Fibroblast of the aortic adventitia (primary cell): Measurements from ENCODE around the gene ACTR8. TPM values are rescaled to one million over a fixed set of nuclear protein-coding genes. Genes with fewer than 3 reads are reported as not detected.

ENCODE experiments used
- DNase-seq: peaks from one replicate; pipeline ENCODE4 v3.0.0-alpha.2; 2010; ENCODE audit warnings: low read depth
- H3K4me3 ChIP-seq: 2 replicates; pipeline ENCODE4 v1.5.1; 2011; ENCODE audit warnings: low read depth, mild to moderate bottlenecking, control low read depth, low read length, moderate library complexity
- CTCF ChIP-seq: IDR thresholded peaks from 2 replicates; pipeline ENCODE4 v1.5.1; 2011; ENCODE audit warnings: mild to moderate bottlenecking, low read length, control low read depth, inconsistent platforms; ENCODE audit not compliant: insufficient read depth
- total RNA-seq: library from RNA; depleted of rRNA; stranded (reverse); fragments of >200 nt; gene quantifications from 2 replicates; pipeline ENCODE4 v1.2.3, GENCODE V29; 2012; ENCODE audit warnings: low replicate concordance

The ACTR8 gene
- total RNA-seq, 1 donor = 29.5 TPM

GRCh38 chr3:53836084-53836872 is 45.7 kb downstream of the ACTR8 start:
- no peak for DNase-seq
- H3K4me3 ChIP-seq = no peak overlapping the region
- TF ChIP-seq CTCF = no peak

GRCh38 chr3:53835257-53835656 is 46.7 kb downstream of the ACTR8 start:
- H3K4me3 ChIP-seq = no peak overlapping the region
- no peak for DNase-seq
- TF ChIP-seq CTCF = no peak

- no peak overlapping the region for H3K4me3 ChIP-seq
- no peak for TF ChIP-seq CTCF
- no peak for DNase-seq
These were observed 47.4 kb downstream of the ACTR8 start for GRCh38 chr3:53834429-53835095.

- no peak for TF ChIP-seq CTCF
- DNase-seq = no peak
- H3K4me3 ChIP-seq = no peak overlapping the region
These were observed 48.3 kb downstream of the ACTR8 start for GRCh38 chr3:53833700-53834099.

- TF ChIP-seq CTCF = no peak
- DNase-seq = no peak
These were observed 48.8 kb downstream of the ACTR8 start for GRCh38 chr3:53833053-53833645.

GRCh38 chr3:53830944-53831343 is 51.0 kb downstream of the ACTR8 start:
- TF ChIP-seq CTCF = no peak
- DNase-seq = no peak
- H3K4me3 ChIP-seq = no peak overlapping the region

More at GRCh38 chr3:53833053-53833645, 48.8 kb downstream of the ACTR8 start:
- H3K4me3 ChIP-seq = no peak overlapping the region
